OCI-LY3 (cell line): ENCODE results near the gene PLEKHH2.

Source experiments
- H2AFZ ChIP-seq: fragments of 200-600, 300-600 bp; shearing (Covaris generic); 2 replicates; pipeline ENCODE4 v1.6.0; 2014; ENCODE audit warnings: antibody characterized with exemption, low read depth, low read length
- H3K27ac ChIP-seq: fragments of 200-600, 300-600 bp; sonication (generic); 2 replicates; pipeline ENCODE4 v1.5.1; 2014; ENCODE audit warnings: mild to moderate bottlenecking, low read length, moderate library complexity, mixed read lengths
- H3K27me3 ChIP-seq: fragments of 200-600, 300-600 bp; sonication (generic); 2 replicates; pipeline ENCODE4 v1.6.1; 2014; ENCODE audit warnings: low read depth, low read length, mixed read lengths
- H3K36me3 ChIP-seq: fragments of 200-600, 300-600 bp; sonication (generic); replicated peaks from 2 replicates; pipeline ENCODE3; 2014; ENCODE audit warnings: low read depth, low read length, mixed read lengths
- H3K4me1 ChIP-seq: fragments of 300-600, 200-600 bp; sonication (generic); 2 replicates; pipeline ENCODE4 v1.6.1; 2014; ENCODE audit warnings: low read length, mixed read lengths
- H3K4me2 ChIP-seq: fragments of 200-600, 300-600 bp; sonication (generic); 2 replicates; pipeline ENCODE4 v1.6.1; 2014; ENCODE audit warnings: low read length, mixed read lengths
- H3K4me3 ChIP-seq: fragments of 300-600, 200-600 bp; sonication (generic); 2 replicates; pipeline ENCODE4 v1.5.1; 2014; ENCODE audit warnings: antibody characterized with exemption, mild to moderate bottlenecking, low read length, moderate library complexity
- H3K79me2 ChIP-seq: fragments of 300-600, 200-600 bp; shearing (Covaris generic); 2 replicates; pipeline ENCODE4 v1.6.1; 2014; ENCODE audit warnings: mild to moderate bottlenecking, low read length, mixed read lengths
- H3K9ac ChIP-seq: fragments of 300-600, 200-600 bp; shearing (Covaris generic); 2 replicates; pipeline ENCODE4 v1.6.0; 2014; ENCODE audit warnings: mild to moderate bottlenecking, low read length, moderate library complexity
- H3K9me3 ChIP-seq: fragments of 200-600, 300-600 bp; shearing (Covaris generic); 2 replicates; pipeline ENCODE4 v1.6.1; 2014; ENCODE audit warnings: low read length, mixed read lengths; ENCODE audit not compliant: insufficient read depth
- H4K20me1 ChIP-seq: fragments of 200-600, 300-600 bp; sonication (generic); 2 replicates; pipeline ENCODE4 v1.6.1; 2016; ENCODE audit warnings: low read length, mixed read lengths; ENCODE audit not compliant: insufficient read depth
- CTCF ChIP-seq: fragments of 200-600, 300-600 bp; sonication (generic); IDR thresholded peaks from 2 replicates; pipeline ENCODE4 v1.5.1; 2014; ENCODE audit warnings: antibody characterized with exemption, low read length, low read depth
- EZH2phosphoT487 ChIP-seq: fragments of 200-600 bp; shearing (Covaris generic); IDR thresholded peaks from 2 replicates; pipeline ENCODE4 v1.6.1; 2018; ENCODE audit warnings: antibody characterized with exemption, mixed run types, low read depth

The PLEKHH2 gene

GRCh38 chr2:43737097-43737854 is 100.2 kb downstream of the PLEKHH2 start:
- no peak overlapping the region for H3K27ac ChIP-seq
- no peaks in the 10 kb centered on the region for H3K9me3 ChIP-seq

GRCh38 chr2:43737855-43738254 is 100.8 kb downstream of the PLEKHH2 start:
- H3K9ac ChIP-seq: no peak overlapping the region
- TF ChIP-seq EZH2phosphoT487 (no peak), CTCF (no peak)
- no peaks in the 10 kb centered on the region for H4K20me1 ChIP-seq
- peaks cover 19% of the 10 kb centered on the region; the same call in 1 of the 2 replicates for H3K27me3 ChIP-seq
- no peak overlapping the region for H2AFZ ChIP-seq
- no peaks in the 10 kb centered on the region for H3K79me2 ChIP-seq
- H3K27ac ChIP-seq: no peak overlapping the region
- H3K36me3 ChIP-seq: no peaks in the 10 kb centered on the region
- no peaks in the 10 kb centered on the region for H3K9me3 ChIP-seq
- H3K4me1 ChIP-seq: no peaks in the 10 kb centered on the region
- H3K4me2 ChIP-seq: no peak overlapping the region
- H3K4me3 ChIP-seq: no peak overlapping the region

More at GRCh38 chr2:43737097-43737854, 100.2 kb downstream of the PLEKHH2 start:
- H3K4me1 ChIP-seq: no peaks in the 10 kb centered on the region
- H3K9ac ChIP-seq: no peak overlapping the region
- peaks cover 19% of the 10 kb centered on the region; the same call in 1 of the 2 replicates for H3K27me3 ChIP-seq
- H3K36me3 ChIP-seq: no peaks in the 10 kb centered on the region
- no peaks in the 10 kb centered on the region for H4K20me1 ChIP-seq
- H3K79me2 ChIP-seq: no peaks in the 10 kb centered on the region
- no peak for TF ChIP-seq CTCF
- H3K4me3 ChIP-seq: no peak overlapping the region
- no peak overlapping the region for H3K4me2 ChIP-seq
- H2AFZ ChIP-seq: no peak overlapping the region

GRCh38 chr2:43738257-43738656 is 101.2 kb downstream of the PLEKHH2 start:
- H3K4me3 ChIP-seq: no peak overlapping the region
- H2AFZ ChIP-seq: no peak overlapping the region
- H3K9me3 ChIP-seq: no peaks in the 10 kb centered on the region
- H3K4me1 ChIP-seq: no peaks in the 10 kb centered on the region
- no peak for TF ChIP-seq CTCF
- TF ChIP-seq EZH2phosphoT487: no peak
- H3K36me3 ChIP-seq: no peaks in the 10 kb centered on the region
- no peak overlapping the region for H3K27ac ChIP-seq
- no peaks in the 10 kb centered on the region for H4K20me1 ChIP-seq
- no peaks in the 10 kb centered on the region for H3K79me2 ChIP-seq
- no peak overlapping the region for H3K4me2 ChIP-seq
- peaks cover 19% of the 10 kb centered on the region; the same call in 1 of the 2 replicates for H3K27me3 ChIP-seq
- no peak overlapping the region for H3K9ac ChIP-seq

- no peak overlapping the region for H3K4me2 ChIP-seq
- no peaks in the 10 kb centered on the region for H3K4me1 ChIP-seq
- H3K4me3 ChIP-seq: no peak overlapping the region
- H3K9ac ChIP-seq: no peak overlapping the region
- H3K36me3 ChIP-seq: no peaks in the 10 kb centered on the region
- no peaks in the 10 kb centered on the region for H3K79me2 ChIP-seq
- H2AFZ ChIP-seq: no peak overlapping the region
- H3K9me3 ChIP-seq: no peaks in the 10 kb centered on the region
- peaks cover 12% of the 10 kb centered on the region; the same call in 1 of the 2 replicates for H3K27me3 ChIP-seq
- H4K20me1 ChIP-seq: no peaks in the 10 kb centered on the region
- no peak overlapping the region for H3K27ac ChIP-seq
- no peak for TF ChIP-seq CTCF
- TF ChIP-seq EZH2phosphoT487: no peak
Measured at GRCh38 chr2:43743706-43744105, 106.6 kb downstream of the PLEKHH2 start.
